C4-2B (cell line): ENCODE measurements around the gene TMEM87B.

Experiments used
- ZFX ChIP-seq: fragments of 450-650 bp; IDR thresholded peaks from 2 replicates; pipeline ENCODE4 v1.6.1; 2017
- TF ChIP-seq, protein P1 (sequence below): fragments of 450-650 bp; conservative IDR thresholded peaks from 2 replicates; pipeline ENCODE4 v1.5.1; 2017; ENCODE audit warnings: mild to moderate bottlenecking

DNA sequence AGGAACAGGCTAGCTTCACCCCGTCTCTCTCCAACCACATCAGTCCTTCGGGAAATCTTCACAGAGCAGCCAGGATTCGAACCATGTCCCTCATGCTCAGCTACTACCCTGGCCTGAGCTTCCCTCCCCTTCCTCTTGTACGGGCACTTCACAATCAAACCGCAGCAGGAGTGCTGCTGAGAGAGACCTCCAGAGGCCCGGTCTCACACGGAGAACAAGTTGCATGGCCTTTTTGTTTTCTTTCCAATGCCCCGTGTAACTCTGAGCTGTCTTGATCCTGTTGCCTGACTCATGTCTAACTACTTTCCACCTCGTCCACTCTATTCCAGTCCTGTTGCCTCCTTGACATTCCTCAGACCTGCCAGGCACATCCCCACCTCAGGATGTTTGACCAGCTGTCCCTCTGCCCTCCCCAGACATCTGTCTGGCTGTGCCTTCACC is 108.5 kb downstream of the TMEM87B start:
- TF ChIP-seq, protein P1, sequence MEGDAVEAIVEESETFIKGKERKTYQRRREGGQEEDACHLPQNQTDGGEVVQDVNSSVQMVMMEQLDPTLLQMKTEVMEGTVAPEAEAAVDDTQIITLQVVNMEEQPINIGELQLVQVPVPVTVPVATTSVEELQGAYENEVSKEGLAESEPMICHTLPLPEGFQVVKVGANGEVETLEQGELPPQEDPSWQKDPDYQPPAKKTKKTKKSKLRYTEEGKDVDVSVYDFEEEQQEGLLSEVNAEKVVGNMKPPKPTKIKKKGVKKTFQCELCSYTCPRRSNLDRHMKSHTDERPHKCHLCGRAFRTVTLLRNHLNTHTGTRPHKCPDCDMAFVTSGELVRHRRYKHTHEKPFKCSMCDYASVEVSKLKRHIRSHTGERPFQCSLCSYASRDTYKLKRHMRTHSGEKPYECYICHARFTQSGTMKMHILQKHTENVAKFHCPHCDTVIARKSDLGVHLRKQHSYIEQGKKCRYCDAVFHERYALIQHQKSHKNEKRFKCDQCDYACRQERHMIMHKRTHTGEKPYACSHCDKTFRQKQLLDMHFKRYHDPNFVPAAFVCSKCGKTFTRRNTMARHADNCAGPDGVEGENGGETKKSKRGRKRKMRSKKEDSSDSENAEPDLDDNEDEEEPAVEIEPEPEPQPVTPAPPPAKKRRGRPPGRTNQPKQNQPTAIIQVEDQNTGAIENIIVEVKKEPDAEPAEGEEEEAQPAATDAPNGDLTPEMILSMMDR = no peak
- TF ChIP-seq ZFX = no peak
